Parathyroid adenoma (tissue), 2 donors: Measurements from ENCODE around the gene MTMR6.

Experiments used
- H2AFZ ChIP-seq: fragments of 300-600 bp; sonication (generic); one replicate; pipeline ENCODE4 v1.7.0; 2017; ENCODE audit warnings: antibody characterized with exemption, mild to moderate bottlenecking
- H3K27ac ChIP-seq: fragments of 300-600 bp; sonication (generic); one replicate; pipeline ENCODE4 v1.7.0; 2017
- H3K27me3 ChIP-seq: fragments of 300-600 bp; sonication (generic); one replicate; pipeline ENCODE4 v1.7.0; 2017; ENCODE audit warnings: low read length; ENCODE audit not compliant: control insufficient read depth, insufficient read depth
- H3K36me3 ChIP-seq: fragments of 300-600 bp; sonication (generic); one replicate; pipeline ENCODE4 v1.7.0; 2017; ENCODE audit warnings: low read length; ENCODE audit not compliant: control insufficient read depth, insufficient read depth
- H3K4me1 ChIP-seq: fragments of 300-600 bp; sonication (generic); one replicate; pipeline ENCODE4 v1.7.0; 2017; ENCODE audit warnings: control low read depth
- H3K4me2 ChIP-seq: fragments of 300-600 bp; sonication (generic); one replicate; pipeline ENCODE4 v1.7.0; 2017; ENCODE audit warnings: low read length
- H3K4me3 ChIP-seq: fragments of 300-600 bp; sonication (generic); one replicate; pipeline ENCODE4 v1.7.0; 2017; ENCODE audit warnings: low read depth, low read length
- H3K79me2 ChIP-seq: fragments of 300-600 bp; sonication (generic); one replicate; pipeline ENCODE4 v1.7.0; 2017; ENCODE audit warnings: control low read depth
- H3K9ac ChIP-seq: fragments of 300-600 bp; sonication (generic); one replicate; pipeline ENCODE4 v1.7.0; 2017; ENCODE audit warnings: mild to moderate bottlenecking
- H3K9me3 ChIP-seq: fragments of 300-600 bp; sonication (generic); one replicate; pipeline ENCODE4 v1.7.0; 2017; ENCODE audit warnings: low read length; ENCODE audit not compliant: control insufficient read depth
- TF ChIP-seq, protein P1 (sequence below): fragments of 300-600 bp; sonication (generic); IDR thresholded peaks from one replicate; pipeline ENCODE4 v1.7.0; 2017; ENCODE audit warnings: antibody characterized with exemption, mild to moderate bottlenecking
- donor health status: primary hyperparathyroidism.

The MTMR6 gene

GRCh38 chr13:25286969-25287961 lies at the start of gene MTMR6:
Gene MTMR6, minus strand, starts transcription at chr13:25287488. Its CDS starts 241 bp downstream, at chr13:25287247.
- TF ChIP-seq, protein P1, sequence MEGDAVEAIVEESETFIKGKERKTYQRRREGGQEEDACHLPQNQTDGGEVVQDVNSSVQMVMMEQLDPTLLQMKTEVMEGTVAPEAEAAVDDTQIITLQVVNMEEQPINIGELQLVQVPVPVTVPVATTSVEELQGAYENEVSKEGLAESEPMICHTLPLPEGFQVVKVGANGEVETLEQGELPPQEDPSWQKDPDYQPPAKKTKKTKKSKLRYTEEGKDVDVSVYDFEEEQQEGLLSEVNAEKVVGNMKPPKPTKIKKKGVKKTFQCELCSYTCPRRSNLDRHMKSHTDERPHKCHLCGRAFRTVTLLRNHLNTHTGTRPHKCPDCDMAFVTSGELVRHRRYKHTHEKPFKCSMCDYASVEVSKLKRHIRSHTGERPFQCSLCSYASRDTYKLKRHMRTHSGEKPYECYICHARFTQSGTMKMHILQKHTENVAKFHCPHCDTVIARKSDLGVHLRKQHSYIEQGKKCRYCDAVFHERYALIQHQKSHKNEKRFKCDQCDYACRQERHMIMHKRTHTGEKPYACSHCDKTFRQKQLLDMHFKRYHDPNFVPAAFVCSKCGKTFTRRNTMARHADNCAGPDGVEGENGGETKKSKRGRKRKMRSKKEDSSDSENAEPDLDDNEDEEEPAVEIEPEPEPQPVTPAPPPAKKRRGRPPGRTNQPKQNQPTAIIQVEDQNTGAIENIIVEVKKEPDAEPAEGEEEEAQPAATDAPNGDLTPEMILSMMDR: peak; percentile 96
- H3K79me2 ChIP-seq: peaks cover 6% of the 10 kb centered on the region
- H3K27ac ChIP-seq: peak within 1 kb of the TSS; percentile 64
- peaks cover 9% of the 10 kb centered on the region for H3K4me1 ChIP-seq
- H3K4me2 ChIP-seq: peak within 1 kb of the TSS; percentile 88
- no peaks in the 10 kb centered on the region for H3K36me3 ChIP-seq
- peak within 1 kb of the TSS; percentile 90 for H3K4me3 ChIP-seq
- no peaks in the 10 kb centered on the region for H3K9me3 ChIP-seq
- peak within 1 kb of the TSS; percentile 85 for H2AFZ ChIP-seq
- H3K27me3 ChIP-seq: no peaks in the 10 kb centered on the region
- peak within 1 kb of the TSS; percentile 46 for H3K9ac ChIP-seq

- Histone ChIP-seq H3K36me3 (no peaks in the 10 kb centered on the region), H3K27ac (no peak overlapping the region), H3K4me2 (no peak overlapping the region), H3K27me3 (no peaks in the 10 kb centered on the region), H3K9me3 (no peaks in the 10 kb centered on the region), H3K4me1 (no peaks in the 10 kb centered on the region), H3K9ac (no peak overlapping the region), H3K4me3 (no peak overlapping the region), H2AFZ (no peak overlapping the region), H3K79me2 (no peaks in the 10 kb centered on the region)
- TF ChIP-seq, protein P1: no peak
Observed at GRCh38 chr13:25335856-25336255, 48.6 kb upstream of the MTMR6 start.

- Histone ChIP-seq H2AFZ (no peak overlapping the region), H3K27ac (no peak overlapping the region), H3K4me2 (no peak overlapping the region), H3K4me1 (no peaks in the 10 kb centered on the region), H3K4me3 (no peak overlapping the region), H3K9me3 (no peaks in the 10 kb centered on the region), H3K36me3 (no peaks in the 10 kb centered on the region), H3K9ac (no peak overlapping the region), H3K27me3 (no peaks in the 10 kb centered on the region), H3K79me2 (no peaks in the 10 kb centered on the region)
- TF ChIP-seq, protein P1: no peak
Observed at GRCh38 chr13:25330541-25330940, 43.3 kb upstream of the MTMR6 start.

DNA sequence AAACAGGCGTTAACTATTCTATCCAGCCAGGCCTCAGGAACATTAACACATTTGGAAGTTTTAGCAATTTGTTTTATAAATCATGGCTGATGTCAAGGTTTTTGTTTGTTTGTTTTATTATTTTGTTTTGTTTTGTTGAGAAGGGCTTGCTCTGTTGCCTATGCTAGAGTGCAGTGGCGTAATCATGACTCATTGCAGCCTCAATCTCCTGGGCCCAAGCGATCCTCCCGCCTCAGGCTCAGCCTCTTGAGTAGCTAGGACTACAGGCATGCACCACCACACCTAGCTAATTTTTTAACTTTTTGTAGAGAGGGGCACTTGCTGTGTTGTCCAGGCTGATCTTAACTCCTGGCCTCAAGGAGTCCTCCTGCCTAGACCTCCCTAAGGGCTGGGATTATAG lies 42.4 kb upstream of the MTMR6 start:
- Histone ChIP-seq H3K79me2 (no peaks in the 10 kb centered on the region), H2AFZ (no peak overlapping the region), H3K36me3 (no peaks in the 10 kb centered on the region), H3K4me1 (no peaks in the 10 kb centered on the region), H3K9ac (no peak overlapping the region), H3K9me3 (no peaks in the 10 kb centered on the region), H3K27me3 (no peaks in the 10 kb centered on the region), H3K4me3 (no peak overlapping the region), H3K4me2 (no peak overlapping the region), H3K27ac (no peak overlapping the region)
- TF ChIP-seq, protein P1: no peak
